Spinal cord (tissue), 10 donors: Measurements from ENCODE around the gene NFIA. TPM values are rescaled to one million over a fixed set of nuclear protein-coding genes. Genes with fewer than 3 reads are reported as not detected.

Experiments
- DNase-seq, 6 donors: peaks; one replicate each; pipeline versions ENCODE4 v3.0.0 to v3.0.0-alpha.2; 2013 to 2015; ENCODE audit warnings: low spot score in 6 of 6, low read depth in 4 of 6
- H3K27ac ChIP-seq: one replicate; pipeline ENCODE4 v1.5.1; 2013; ENCODE audit warnings: low read depth, low read length, control low read depth
- H3K27me3 ChIP-seq: one replicate; pipeline ENCODE4 v1.6.1; 2013; ENCODE audit warnings: low read length; ENCODE audit not compliant: control insufficient read depth, insufficient read depth
- H3K36me3 ChIP-seq: one replicate; pipeline ENCODE4 v1.6.1; 2013; ENCODE audit warnings: low read length; ENCODE audit not compliant: control insufficient read depth, insufficient read depth
- H3K4me1 ChIP-seq: one replicate; pipeline ENCODE4 v1.6.1; 2013; ENCODE audit warnings: low read length; ENCODE audit not compliant: control insufficient read depth, insufficient read depth
- H3K4me3 ChIP-seq: one replicate; pipeline ENCODE4 v1.5.1; 2013; ENCODE audit warnings: low read depth, low read length, control low read depth
- H3K9me3 ChIP-seq: one replicate; pipeline ENCODE4 v1.6.1; 2013; ENCODE audit warnings: low read length; ENCODE audit not compliant: control insufficient read depth, insufficient read depth
- WGBS: methylation state at CpG from one replicate; pipeline ENCODE4 v1.1.5; 2013; ENCODE audit warnings: missing lambda C conversion rate; ENCODE audit not compliant: insufficient coverage; 5-methylcytosine and 5-hydroxymethylcytosine counted together
- polyA plus RNA-seq, 2 donors: library from polyadenylated mRNA; unstranded; fragments of 120-200 nt; gene quantifications; one replicate each; pipeline ENCODE4 v1.2.1, GENCODE V29; 2013; ENCODE audit not compliant: insufficient read length in 2 of 2
- total RNA-seq, 2 donors: library from RNA; depleted of rRNA in 1 of 2; stranded (reverse); fragments of 120-200 nt in 1 of 2; fragments of >200 nt in 1 of 2; gene quantifications; one replicate each; pipeline versions ENCODE4 v1.2.3 to v1.2.4, GENCODE V29; 2013 to 2014
- donor health status: healthy.

Gene NFIA
- total and polyA plus RNA-seq, 4 donors = 36.1 to 77.2 (median 62.5) TPM

DNA sequence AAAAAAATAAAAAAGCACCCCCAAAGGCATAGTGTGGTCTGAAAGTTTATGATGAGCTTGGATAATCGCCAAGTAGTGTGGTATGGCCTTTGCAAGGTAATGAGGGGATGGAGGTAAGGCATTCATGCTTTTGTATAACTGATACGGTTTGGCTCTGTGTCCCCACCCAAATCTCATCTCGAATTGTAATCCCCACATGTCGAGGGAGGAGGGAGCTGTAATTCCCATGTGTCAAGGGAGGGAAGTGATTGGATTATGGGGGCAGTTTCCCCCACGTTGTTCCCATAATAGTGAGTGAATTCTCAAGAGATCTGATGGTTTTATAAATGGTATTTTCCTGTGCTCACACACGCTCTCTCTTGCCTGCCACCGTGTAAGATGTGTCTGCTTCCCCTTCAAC is 215.5 kb downstream of the NFIA start:
- no peaks in the 10 kb centered on the region for H3K36me3 ChIP-seq

DNA sequence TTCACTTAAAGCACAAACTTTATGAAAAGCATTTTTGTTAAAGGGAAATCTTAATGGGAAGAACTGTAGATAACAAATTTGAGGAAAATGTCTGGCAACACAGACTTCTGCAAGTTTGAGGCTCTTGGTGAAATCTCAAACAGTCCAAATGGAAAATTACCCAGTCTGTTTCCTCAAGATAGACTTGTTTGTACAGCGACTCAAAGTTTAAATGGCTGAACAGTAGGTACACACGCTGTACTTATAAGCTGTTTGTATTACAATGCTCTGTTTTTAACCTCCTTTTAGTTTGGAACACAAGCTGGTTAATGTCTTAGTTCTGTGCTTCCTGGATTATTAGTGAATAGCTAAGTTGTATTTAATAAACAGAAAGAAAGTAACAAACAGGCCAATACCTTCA is 217.1 kb downstream of the NFIA start:
- Histone ChIP-seq H3K4me1 (peaks cover 4% of the 10 kb centered on the region), H3K4me3 (no peak overlapping the region), H3K27me3 (no peaks in the 10 kb centered on the region), H3K36me3 (no peaks in the 10 kb centered on the region), H3K27ac (no peak overlapping the region), H3K9me3 (no peaks in the 10 kb centered on the region)
- DNase-seq = no peak
- WGBS = no CpG with 5 or more reads among the region's 2 CpGs

More for the DNA sequence above, 215.5 kb downstream of the NFIA start:
- no peak overlapping the region for H3K27ac ChIP-seq
- no peak for DNase-seq
- peaks cover 4% of the 10 kb centered on the region for H3K4me1 ChIP-seq
- H3K9me3 ChIP-seq = no peaks in the 10 kb centered on the region
- no peaks in the 10 kb centered on the region for H3K27me3 ChIP-seq
- WGBS = no CpG with 5 or more reads among the region's 7 CpGs
- H3K4me3 ChIP-seq = no peak overlapping the region

DNA sequence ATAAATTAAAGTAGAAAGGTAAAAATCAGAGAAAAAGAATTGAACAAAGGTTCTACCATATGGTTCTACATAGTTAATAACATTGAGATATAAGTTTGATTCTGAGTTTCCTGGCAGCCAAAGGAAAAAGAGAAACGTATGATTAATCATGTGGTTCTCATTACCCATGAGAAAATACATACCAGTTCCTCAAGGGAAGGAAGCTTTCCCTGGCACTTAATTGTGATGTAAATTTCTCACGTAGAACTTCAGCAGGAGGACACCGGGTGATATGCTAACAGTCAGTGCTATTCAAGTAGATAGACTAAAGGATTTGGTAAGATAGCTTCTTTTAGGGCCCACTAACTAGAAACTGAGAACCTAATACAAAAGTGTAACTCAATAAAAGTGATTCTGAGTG is 218.5 kb downstream of the NFIA start:
- H3K36me3 ChIP-seq = no peaks in the 10 kb centered on the region
- no peaks in the 10 kb centered on the region for H3K4me1 ChIP-seq
- no CpG with 5 or more reads among the region's 3 CpGs for WGBS
- no peaks in the 10 kb centered on the region for H3K27me3 ChIP-seq
- no peak overlapping the region for H3K27ac ChIP-seq
- H3K4me3 ChIP-seq = no peak overlapping the region
- DNase-seq = no peak
- H3K9me3 ChIP-seq = no peaks in the 10 kb centered on the region

DNA sequence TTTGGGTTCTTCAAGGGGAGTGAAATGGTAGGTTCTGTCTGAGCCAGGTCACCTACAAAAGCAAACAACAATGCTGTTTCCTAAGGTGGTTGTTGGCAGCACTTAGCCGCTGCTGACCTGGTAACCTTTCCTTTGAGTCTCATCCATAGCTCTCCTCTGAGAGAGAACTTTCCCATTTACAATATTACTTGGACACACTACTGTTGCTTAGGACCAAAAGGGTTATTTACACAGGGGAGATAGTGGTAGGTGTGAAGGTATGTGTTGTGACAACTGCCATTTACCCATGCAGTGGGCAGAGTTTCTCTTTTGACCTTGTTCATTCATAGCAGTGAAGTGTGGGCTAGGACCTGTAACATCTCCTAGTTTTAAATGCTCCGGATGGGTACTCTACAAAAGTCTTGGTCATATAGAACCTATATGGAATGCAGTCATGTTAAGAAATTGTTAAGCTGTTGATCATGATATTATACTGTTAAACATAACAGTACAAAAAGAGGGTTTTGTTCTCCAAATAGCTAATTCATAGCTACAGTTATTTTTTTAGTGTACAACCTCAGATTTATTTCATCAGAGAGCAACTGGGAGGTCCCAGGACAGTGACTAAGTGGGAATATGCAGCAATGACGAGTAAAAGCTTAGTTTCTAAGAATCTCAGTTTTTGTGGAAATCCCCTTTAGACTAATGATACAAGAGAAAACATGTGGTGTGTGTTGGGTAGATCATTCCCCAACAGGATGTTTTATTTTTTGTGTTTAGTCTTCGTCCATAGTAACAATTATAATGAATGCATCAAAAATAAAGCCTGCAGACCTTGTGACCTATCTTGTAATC is 219.7 kb downstream of the NFIA start:
- no CpG with 5 or more reads among the region's 4 CpGs for WGBS
- Histone ChIP-seq H3K9me3 (no peaks in the 10 kb centered on the region), H3K4me1 (no peaks in the 10 kb centered on the region), H3K36me3 (no peaks in the 10 kb centered on the region), H3K27ac (no peak overlapping the region), H3K27me3 (no peaks in the 10 kb centered on the region), H3K4me3 (no peak overlapping the region)
- no peak for DNase-seq

DNA sequence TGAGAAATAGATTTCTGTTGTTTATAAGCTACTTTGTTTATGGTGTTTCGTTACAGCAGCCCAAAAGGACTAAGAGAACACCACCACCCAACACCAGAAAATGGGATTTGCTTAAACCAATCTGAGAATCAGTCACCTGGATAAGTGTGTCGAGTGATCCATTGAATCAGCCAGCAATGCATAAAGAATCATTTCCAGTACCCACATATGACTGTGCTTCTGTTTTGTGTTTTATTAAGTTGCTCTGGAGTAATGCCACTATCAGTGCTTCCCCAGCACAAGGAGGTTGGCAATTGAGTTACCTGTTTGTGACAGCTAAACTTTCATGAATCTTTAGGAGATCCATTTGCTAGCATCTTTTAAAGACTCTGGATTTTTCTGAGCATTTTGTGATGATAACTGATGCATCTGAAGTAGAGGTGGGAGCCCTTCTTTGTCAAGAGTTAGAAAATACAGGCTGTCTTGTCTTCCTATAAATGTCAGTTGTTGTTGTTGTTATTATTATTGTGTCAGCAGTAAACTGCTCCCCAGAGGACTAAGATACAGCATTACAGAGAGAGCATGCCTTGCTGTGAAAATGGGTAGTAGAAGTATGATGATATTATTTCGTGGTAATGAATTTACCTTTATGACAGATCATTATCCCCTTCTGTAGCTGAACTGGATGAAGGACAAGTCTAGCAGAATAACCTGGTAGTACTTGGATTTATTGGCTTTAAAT is 225.2 kb downstream of the NFIA start:
- DNase-seq = peak in 1 of 6 donors; percentile 72
- Histone ChIP-seq H3K9me3 (no peaks in the 10 kb centered on the region), H3K4me1 (no peaks in the 10 kb centered on the region), H3K36me3 (peaks cover 3% of the 10 kb centered on the region), H3K27ac (no peak overlapping the region), H3K4me3 (no peak overlapping the region), H3K27me3 (no peaks in the 10 kb centered on the region)
- WGBS = no CpG with 5 or more reads among the region's 3 CpGs

DNA sequence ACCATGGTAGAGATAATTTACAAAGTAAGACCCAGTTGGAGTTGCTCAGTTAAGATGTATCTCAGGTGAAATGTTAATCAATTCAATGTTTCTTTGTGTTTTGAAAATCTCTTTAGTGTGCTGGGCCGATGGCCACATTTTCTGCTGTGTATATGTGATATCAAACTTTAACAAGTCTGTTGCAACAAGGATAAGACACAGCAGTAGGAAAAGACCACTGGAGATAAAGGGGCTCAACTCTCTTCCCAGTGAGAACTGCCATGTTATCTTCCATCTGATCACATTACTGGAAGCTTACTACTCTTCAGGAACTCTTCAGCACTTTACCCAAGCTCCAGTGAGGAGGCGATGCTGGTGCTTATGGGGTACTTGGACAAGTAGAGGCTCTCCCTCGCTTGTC is 227.7 kb downstream of the NFIA start:
- no peak for DNase-seq
- Histone ChIP-seq H3K4me1 (no peaks in the 10 kb centered on the region), H3K4me3 (no peak overlapping the region), H3K27ac (no peak overlapping the region), H3K9me3 (no peaks in the 10 kb centered on the region), H3K36me3 (peaks cover 3% of the 10 kb centered on the region), H3K27me3 (no peaks in the 10 kb centered on the region)
- no CpG with 5 or more reads among the region's 3 CpGs for WGBS

DNA sequence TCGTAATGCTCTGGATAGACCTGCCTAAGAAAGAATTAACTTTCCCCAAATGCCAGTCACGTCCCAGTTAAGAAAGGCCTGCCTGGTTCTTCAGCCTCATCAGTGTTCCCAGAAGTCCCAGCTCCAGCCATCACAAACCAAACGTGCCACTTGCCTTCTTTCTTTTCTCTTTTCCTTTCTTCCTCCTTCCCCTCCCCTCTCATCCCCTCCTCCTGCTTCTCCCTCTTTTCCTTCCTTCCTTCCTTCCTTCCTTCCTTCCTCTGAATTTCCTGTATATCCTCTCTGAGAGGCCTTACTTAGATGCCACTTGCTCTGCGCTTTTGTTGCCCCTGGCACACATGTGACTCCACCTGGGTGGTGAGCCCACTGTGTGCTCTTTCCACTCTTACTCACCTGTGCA is 228.2 kb downstream of the NFIA start:
- no peak overlapping the region for H3K4me3 ChIP-seq
- H3K4me1 ChIP-seq = no peaks in the 10 kb centered on the region
- peaks cover 3% of the 10 kb centered on the region for H3K36me3 ChIP-seq
- H3K9me3 ChIP-seq = no peaks in the 10 kb centered on the region
- no peak for DNase-seq
- no peak overlapping the region for H3K27ac ChIP-seq
- H3K27me3 ChIP-seq = no peaks in the 10 kb centered on the region
- WGBS = 82% methylated on average over 4 of the region's 4 CpGs

DNA sequence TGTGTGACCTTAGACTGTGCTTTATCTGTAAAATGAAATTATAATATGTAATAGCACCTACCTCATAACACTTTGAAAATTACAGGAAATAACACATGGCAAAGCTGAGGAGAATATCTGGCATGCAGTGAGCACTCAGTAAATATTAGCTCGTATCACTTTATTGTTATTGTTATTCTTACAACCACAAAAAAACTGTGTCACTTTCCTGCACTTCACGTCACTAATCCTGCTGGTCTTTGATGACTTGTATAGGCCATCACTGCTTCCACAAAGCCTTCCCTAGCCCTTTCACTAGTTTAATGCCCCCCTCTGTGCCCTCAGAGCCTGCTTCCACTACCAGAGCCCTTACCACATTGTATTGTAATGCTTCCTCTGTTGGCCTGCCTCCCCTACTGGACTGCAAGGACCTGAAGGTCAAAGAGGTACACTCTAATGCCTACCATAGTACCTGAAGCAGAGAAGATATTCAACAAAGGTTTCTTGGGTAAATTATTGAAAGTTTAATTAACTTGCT is 231.6 kb downstream of the NFIA start:
- no peak overlapping the region for H3K4me3 ChIP-seq
- no peak for DNase-seq
- H3K27me3 ChIP-seq = no peaks in the 10 kb centered on the region
- no peaks in the 10 kb centered on the region for H3K4me1 ChIP-seq
- H3K36me3 ChIP-seq = peaks cover 3% of the 10 kb centered on the region
- no peaks in the 10 kb centered on the region for H3K9me3 ChIP-seq
- no peak overlapping the region for H3K27ac ChIP-seq
- 43% methylated on average over 1 of the region's 2 CpGs for WGBS

DNA sequence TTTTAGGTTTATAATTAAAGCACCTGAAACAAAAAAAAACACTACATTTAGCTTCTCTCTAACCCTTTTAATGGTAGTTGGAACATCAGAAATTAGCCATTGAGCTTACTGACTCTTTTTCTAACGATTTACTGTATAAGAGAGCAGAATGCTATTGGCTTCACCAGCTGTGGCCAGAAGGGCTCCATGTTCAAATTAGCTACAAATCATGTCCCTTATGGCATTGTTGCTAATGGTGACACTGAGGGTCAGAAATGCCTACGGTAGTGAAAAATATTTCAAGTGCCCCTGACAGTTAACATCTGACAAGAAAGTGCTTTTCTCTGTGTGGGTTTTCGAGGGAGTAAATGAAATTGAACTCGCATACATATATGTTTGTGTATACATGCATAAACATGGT is 232.7 kb downstream of the NFIA start:
- Histone ChIP-seq H3K4me3 (no peak overlapping the region), H3K27me3 (no peaks in the 10 kb centered on the region), H3K27ac (no peak overlapping the region), H3K36me3 (peaks cover 3% of the 10 kb centered on the region), H3K4me1 (no peaks in the 10 kb centered on the region), H3K9me3 (no peaks in the 10 kb centered on the region)
- no CpG with 5 or more reads among the region's 4 CpGs for WGBS
- no peak for DNase-seq
